SKM-1 treated with dmso at 0.1 percent for 144 hours (cell line): ENCODE measurements around the gene EMILIN3.

Source experiments
- DNase-seq: peaks from one replicate; lab custom pipeline; 2025; ENCODE audit not compliant: unreplicated experiment; lab: John Stamatoyannopoulos, UW

EMILIN3 gene, protein sequence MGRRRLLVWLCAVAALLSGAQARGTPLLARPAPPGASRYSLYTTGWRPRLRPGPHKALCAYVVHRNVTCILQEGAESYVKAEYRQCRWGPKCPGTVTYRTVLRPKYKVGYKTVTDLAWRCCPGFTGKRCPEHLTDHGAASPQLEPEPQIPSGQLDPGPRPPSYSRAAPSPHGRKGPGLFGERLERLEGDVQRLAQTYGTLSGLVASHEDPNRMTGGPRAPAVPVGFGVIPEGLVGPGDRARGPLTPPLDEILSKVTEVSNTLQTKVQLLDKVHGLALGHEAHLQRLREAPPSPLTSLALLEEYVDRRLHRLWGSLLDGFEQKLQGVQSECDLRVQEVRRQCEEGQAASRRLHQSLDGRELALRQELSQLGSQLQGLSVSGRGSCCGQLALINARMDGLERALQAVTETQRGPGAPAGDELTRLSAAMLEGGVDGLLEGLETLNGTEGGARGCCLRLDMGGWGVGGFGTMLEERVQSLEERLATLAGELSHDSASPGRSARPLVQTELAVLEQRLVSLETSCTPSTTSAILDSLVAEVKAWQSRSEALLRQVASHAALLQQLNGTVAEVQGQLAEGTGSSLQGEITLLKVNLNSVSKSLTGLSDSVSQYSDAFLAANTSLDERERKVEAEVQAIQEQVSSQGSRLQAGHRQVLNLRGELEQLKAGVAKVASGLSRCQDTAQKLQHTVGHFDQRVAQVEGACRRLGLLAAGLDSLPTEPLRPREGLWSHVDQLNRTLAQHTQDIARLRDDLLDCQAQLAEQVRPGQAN

DNA sequence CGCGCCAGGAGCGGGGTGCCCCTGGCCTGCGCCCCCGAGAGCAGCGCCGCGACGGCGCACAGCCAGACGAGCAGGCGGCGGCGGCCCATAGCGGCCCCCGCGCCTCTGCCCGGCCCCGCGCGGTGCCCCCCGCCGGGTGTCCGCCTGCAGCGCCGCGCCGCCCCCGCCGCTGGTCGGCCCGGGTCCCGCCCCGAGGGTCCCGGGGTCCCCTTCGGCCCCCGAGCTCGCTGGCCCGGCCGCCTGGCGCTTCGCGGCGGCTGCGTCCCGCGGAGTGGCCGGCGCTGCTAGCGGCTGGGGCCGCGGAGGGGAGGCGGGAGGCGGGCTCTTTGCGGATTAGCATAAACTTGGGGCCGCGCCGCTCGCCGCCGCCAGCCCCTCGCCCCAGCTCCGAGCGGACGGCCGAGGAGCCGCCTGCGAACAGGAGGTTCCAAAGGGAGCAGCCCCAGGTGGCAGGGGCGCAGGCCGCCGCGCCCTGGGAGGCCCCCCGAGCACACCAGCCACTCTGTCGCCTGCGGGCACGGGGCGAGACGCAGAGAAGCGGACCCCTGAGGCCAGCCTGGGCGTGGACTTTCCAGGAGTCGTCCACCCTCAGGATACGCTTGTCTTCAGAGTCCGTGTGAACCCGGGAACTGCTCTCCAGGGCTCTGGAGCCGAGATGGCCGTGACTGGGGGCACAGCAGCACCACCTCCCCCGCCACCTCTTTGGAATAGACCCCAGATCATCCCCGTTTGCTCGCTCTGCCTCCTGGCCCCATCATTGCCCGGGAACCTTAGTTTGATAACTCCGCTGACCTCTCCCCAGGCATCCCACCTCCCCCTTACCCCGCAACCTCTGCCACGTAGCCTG lies at the start of gene EMILIN3:
EMILIN3 (minus strand) TSS at position 273 of the 847 bp plus-strand sequence; CDS start at position 89, 184 bp downstream.
- no peak for DNase-seq

DNA sequence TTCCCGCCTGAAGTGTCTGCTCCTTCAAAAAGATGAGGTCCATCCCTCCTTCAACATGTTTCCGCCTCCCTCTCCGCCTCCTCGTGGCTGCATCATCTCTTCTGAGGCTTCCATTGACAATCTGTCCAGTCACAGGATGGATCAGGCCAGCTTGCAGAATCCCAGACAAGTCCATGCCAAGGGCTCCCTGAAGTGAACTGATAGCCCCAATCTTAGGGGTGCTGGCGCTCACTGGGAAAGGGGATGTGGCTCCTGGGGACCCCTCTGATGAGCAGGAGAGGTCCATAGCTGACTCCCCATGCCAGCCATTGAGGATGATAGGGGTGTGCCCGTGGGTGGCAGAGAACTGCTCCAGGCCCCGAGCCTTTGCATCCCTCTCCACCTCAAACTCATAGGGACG lies 48.6 kb upstream of the EMILIN3 start:
- DNase-seq = no peak

DNA sequence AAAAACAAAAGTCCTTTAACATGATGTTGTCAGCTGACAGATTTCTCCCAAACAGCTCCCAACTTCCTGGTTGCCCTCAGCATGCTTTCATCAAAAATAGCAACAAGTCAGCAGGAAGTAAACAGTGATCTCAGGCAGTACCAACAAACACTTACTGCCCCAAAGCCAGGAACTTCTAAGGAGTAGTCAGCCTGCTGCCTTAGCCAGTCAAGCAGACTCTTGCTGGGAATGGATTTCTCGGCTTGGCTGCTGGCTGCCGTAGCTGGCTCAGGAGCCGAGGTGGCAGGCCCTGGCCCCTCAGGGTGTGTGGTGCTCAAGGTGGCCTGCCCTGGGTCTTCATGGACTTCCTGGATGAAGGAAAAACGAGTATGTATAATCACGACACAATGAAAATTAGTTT lies 46.6 kb upstream of the EMILIN3 start:
- DNase-seq = no peak

DNA sequence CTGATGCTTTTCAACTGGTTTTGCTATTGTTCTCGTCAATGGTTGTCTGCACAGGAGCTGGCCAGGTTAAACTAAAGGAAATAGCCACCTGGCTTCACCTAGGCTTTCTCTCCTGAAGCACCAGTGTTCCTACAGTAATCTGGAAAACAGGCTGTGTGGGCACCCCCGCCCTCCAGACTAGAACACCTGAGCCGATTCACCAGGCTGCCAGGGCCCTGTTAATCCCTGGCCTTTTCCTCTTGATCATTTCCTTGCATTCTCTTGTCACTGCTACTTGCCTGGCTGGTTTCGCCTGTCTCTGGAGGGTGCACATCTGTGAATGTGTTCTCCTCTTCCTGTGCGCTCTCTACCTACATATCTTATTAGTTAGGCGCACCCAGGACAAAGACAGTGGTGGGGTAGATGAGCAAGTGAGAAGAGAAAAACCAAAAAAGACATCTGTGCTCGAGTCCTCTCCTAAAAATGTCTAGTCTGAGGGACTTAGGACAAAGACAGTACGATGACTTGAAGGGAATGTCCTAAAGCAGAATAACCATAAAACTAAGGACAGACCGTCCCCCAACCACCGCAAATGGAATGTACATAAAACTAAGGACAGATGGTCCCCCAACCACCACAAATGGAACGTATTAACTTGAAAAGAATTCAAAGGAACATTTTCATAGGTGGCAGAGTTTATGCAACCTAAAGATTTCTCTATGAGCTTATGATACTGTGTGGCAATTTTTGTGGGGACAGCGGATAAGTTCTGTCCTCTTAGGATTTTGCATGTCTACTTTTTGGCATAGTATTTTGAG lies 45.9 kb upstream of the EMILIN3 start:
- no peak for DNase-seq

DNA sequence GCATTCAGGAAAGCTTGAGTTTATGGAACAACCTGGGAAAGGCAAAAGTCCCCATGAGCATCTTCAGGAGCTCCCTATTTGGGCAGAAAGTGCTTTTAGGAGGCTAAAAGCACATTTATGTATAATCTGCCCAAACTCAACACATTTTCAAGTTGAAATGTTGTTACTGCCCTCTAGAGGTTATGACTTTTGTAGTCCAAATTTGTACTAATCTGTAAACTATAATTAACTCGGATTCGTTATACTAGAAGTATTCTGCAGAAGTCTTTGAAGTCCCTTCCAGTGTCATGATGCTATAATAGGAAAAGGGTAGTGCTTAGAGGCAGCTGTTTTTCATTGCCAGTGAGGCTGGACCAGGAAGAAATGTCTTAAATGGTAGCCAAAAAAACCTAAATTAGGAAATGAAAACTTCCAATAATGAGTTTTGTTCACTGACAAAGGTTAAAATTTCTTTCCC lies 44.8 kb upstream of the EMILIN3 start:
- peak; percentile 19 for DNase-seq

DNA sequence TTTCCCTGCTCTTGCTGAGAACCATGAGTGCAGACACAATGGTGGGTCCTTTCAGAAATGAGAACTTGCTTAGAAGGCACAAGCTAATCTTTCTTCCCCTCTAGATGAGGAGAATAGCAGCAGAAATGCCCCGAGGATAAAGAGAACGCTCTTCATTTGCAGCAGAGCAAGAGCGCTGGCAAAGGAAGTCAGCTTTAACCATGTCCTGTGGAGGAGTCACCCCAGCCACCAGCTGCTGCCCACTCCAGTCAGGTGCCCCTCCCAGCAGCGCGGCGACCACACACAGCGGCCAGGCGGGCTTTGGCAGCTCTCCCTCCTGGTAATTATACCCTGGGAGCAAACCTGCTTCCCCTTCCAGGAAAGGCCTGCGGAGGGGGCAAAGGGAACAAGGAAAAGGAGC lies 42.4 kb upstream of the EMILIN3 start:
- DNase-seq = no peak

DNA sequence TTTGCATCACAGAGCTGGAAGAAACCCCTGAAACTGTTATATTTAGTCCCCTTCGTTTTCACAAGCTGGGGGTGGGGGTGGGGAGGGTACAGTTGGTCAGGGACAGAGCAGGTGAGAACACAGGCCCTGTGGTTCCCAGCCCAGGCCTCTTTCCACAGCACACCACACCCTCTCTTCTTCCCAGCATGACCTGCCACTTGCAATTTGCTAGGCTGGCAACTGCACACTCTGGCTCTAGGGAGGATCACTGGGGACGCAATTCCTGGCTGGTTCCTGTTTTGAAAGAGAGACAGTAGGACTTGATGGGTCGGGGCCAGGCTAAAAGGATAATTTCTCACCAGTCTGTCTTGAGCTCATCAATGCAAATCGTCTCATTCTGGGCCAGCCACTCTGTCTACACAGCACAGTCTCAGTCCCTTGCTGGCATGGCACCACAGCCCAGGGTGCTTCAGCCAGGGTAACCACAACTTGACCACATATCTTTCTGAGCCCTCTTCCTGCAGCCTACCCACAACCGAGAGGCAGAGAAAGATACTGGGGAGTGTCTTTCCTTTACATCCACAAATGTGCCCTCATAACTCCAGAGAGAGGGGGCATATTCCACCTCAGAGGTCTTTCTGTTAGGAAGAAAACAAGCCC lies 41.7 kb upstream of the EMILIN3 start:
- peak; percentile 5 for DNase-seq

DNA sequence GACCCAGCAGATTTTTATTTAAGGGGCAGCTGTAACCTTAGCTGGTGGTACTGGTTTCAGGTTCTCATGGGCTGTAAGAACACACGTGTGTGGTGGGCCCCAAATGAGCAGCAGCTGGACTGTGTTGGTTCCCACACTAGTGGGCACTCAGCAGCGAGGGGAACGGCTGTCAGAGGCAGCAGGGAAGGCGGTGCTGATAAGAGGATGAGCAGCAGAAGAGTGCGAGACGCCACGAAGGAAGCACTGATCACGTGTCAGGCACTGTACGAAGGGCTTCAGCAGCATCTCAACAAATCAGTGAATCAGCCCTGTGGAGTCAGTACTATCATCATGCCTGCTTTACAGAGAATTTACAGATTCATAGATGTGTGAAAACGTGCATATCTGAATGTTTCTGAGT lies 41.0 kb upstream of the EMILIN3 start:
- no peak for DNase-seq

DNA sequence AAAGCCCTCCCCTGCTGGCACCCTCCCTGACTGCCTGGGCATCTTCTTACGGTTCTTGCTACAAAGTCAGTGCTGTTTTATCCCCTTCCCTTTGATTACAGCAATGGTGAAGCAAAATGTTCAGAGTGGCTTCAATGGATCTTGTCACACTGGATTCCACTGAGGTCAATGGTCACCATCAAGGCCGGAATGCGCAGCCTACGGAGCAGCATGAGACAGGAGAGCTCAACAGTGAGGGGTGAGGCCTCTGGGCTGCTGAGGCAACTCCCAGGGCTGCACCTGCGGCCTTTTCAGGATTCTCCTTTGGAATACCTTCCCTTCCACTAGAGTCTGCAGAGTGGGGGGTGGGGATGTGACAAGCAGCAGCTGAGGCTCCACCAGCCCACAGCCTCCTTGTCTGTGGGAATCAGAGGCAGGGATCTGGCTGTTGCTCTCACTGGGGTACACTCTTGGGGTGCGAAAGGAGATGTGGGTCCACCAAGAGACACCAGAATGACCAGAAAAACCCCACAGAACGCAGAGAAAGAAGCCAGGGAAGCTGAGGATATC lies 40.4 kb upstream of the EMILIN3 start:
- DNase-seq = no peak

DNA sequence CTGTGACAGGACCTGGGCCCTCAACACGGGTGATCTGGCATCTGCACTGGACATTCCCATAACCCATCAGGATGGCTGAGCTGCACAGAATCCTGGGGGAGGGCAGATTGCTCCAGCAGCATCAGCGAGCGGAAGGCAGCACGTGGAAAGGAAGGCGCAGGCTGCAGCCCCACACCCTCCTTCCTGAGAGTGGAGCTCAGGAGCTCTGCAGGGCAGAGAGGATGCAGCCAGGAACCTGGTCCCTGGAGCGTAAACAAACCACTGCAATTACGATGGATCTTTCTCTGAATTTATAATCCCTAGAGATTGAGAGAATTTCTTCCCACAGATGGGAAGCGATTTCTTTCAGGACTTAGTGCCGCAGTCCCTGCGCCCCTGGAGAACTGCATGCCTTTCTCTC lies 39.7 kb upstream of the EMILIN3 start:
- no peak for DNase-seq

DNA sequence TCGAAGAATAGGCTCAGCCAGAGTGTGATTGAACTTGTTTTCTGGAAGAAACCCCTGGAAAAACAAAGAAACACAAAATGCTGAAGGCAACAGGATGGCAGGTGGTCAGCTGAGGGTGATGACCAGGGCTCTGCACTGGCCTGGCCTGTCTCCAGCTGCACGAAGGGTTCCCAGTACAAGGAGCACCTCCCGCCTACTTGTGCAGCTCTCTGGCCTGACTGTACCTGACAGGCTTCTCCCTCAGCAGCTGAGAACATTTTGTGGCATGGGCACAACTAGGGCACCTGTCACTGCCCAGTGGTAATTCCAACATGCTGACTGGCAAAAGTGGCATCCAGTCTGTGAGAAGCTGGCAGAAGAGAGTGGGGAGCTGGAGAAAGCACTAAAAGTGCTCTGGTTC lies 38.8 kb upstream of the EMILIN3 start:
- DNase-seq = no peak

DNA sequence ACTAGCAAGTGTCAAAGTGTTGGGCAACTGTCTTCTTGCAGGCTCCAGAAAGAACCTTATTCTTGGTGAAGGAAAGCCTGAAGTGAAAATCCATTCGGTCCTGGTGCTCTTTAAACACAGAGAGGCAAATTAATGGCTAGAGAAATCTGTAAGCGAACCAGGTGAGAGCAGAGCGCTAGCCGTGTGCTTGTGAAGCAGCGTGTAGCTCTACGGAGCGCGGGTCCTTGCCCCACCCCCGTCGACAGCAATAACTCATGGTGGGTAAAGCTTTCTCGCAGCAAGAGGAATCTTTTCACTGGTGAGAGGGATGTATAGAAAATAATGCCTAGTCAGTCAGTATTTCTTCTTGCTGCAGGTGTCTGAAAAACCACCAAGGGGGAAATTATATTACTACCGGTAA lies 37.0 kb upstream of the EMILIN3 start:
- no peak for DNase-seq

DNA sequence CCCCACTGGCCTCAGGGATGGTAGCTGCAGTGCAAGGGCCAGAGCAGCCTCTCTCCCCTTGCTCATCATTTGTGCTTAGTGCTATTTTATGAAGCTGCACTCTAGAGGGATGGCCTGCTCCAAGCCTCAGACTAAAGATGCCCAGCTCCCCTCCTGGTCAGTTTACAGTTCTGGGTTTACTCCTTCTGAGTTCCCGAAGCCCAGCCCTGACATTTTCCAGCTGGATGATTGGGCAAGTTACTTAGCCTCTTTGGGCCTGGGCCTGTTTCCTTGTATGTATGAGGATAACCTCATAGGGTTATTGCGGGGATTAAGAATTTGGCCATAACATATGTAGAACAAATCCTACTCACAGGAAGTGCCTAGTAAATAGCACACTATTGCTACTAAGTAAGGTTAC lies 31.8 kb upstream of the EMILIN3 start:
- DNase-seq = no peak

DNA sequence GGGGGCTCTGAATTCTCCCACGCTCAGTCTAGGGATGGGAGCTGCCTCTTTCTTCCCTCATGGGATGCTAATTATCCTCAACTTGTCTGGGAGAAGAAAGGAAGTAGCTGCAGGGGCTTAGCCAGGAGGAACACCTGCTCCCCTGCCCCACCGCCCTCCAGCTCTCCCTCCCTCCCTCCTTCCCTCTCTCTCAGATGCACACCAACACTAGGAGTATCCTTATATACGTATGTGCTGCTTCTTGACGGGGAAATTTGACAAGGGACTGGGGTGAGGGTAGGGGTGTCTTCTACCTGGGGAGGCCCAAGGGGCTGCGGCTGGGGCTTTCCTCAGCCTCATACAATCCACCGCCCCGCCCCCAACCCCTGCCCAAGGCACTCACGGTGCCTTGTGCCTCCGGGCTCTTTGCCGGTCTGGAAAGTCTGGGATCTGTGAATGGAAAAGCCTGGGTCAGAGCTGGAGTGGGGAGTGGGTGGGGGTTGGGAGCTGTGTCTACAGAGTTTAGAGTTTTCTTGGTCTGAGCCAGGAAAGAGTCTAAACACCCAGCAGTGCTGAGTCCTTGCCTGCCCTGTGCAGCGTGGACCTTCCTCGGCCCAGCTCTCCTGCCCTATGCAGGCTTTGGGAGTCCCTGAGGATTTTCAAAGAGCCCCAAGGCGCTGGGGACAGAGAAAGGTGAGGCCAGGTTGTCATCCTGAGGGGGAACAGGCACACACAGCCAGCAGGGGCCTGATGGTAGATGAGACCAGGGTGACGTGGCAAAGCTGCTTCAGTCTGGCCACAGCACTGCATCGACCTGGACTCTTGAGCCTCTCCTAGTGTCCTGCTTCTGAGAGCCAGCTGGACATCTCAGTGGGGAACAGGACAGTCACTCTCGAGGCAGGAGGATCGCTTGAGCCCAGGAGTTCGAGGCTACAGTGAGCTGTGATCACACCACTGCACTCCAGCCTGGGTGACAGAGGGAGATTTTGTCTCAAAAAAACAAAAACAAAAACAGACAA lies 29.3 kb upstream of the EMILIN3 start:
- DNase-seq = no peak

DNA sequence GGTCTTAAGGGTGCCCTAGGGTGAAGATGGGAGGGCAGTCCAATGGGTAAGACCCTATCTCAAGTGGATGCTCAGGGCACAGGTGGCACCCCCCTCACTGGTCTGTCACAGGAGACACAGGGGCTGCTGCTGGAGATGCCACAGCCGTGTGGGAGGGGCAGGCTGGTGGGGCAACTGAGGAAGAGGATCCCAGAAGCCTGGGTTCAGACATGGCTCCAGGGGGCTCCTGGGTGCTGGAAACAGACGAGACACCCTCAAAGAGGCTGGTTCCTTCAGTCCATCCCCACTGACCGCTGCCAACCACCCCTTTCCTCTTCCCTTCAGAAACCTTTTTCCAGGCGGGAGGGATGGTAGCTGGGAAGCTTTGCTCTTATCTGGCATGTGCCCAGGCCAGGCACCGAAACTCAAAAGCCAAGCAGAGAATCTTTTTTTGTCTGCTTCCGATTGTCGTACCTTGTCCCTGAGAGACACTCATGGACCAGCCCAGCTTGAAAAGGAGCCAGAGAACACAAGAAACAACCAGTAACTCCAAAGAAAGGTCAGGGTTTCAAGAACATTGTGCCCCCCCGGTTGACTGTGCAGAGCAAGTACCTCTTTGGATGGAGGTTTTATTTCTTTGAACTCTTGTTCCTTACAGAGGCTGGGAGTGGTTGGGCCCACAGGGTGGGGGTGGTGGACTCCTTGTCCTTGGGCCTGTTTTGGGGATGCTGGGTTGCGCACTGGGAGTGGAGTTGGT lies 28.5 kb upstream of the EMILIN3 start:
- no peak for DNase-seq

DNA sequence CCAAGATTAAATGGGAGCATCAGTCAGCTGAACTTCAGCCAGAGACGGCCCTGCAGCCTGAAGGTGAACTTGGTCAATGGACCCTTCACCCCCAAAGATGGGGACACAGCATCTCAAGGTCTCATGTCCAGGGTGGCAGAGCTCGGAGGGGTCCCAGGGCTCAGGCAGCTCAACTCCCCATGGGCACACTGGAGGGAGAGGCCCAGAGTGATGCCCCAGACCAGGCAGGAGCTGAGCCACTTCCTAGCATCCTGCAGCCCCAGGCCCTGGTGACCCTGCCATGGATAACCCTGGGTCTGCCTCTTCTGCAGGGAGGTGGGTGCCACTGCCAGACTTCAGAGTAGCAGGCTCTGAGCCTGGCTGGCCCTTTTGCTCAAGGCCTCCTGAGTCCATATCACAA lies 27.5 kb upstream of the EMILIN3 start:
- no peak for DNase-seq

DNA sequence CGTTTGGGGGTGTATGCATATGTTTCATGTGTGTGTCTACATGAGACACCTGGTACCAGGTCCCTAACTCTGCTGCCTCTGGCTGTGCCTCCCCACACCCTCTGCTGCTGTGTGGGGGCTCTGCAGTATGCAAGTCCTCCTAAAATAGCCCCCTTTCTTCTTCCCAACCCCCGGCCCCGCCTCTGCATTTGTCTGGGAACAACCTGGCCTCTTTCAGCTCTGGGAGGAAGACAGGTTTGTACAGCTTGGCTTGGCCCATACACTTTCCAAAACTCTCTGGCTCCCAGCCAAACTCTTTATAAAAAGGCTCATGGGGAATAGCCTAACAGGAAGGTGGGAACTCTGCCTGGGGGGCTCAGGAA lies 27.1 kb upstream of the EMILIN3 start:
- no peak for DNase-seq
